HAP-1 (cell line): Measurements from ENCODE around the gene MYH4.

Experiments
- DNase-seq, 2 experiments: peaks; one replicate each; pipeline ENCODE4 v3.0.0-alpha.2; 2016 to 2020; ENCODE audit warnings: low spot score in 2 of 2
- H3K27me3 ChIP-seq: fragments of 250-450 bp; sonication (Bioruptor Pico); 2 replicates; pipeline ENCODE4 v1.5.1; 2020; ENCODE audit warnings: low read depth, mild to moderate bottlenecking, moderate library complexity
- H3K36me3 ChIP-seq: fragments of 250-450 bp; sonication (Bioruptor Pico); replicated peaks from 2 replicates; pipeline ENCODE4 v1.5.1; 2020; ENCODE audit warnings: mild to moderate bottlenecking
- H3K4me1 ChIP-seq: fragments of 250-450 bp; sonication (Bioruptor Pico); 2 replicates; pipeline ENCODE4 v1.5.1; 2020; ENCODE audit warnings: mild to moderate bottlenecking
- H3K4me3 ChIP-seq: fragments of 250-450 bp; sonication (Bioruptor Pico); 2 replicates; pipeline ENCODE4 v1.5.1; 2020; ENCODE audit warnings: mild to moderate bottlenecking, moderate library complexity
- H3K9me3 ChIP-seq: fragments of 250-450 bp; sonication (Bioruptor Pico); 2 replicates; pipeline ENCODE4 v1.5.1; 2020; ENCODE audit warnings: mild to moderate bottlenecking, moderate library complexity
- in situ Hi-C: fragments of 300-500 bp; cut with MboI; formaldehyde crosslinking; loops from 3 replicates; pipeline ENCODE4 v1.14.3; 2020; ENCODE audit warnings: low sequenced_read_pairs, inconsistent platforms, mixed read lengths

The MYH4 gene

GRCh38 chr17:10396524-10397163 is 72.7 kb downstream of the MYH4 start:
- Histone ChIP-seq H3K9me3 (no peaks in the 10 kb centered on the region), H3K4me1 (no peaks in the 10 kb centered on the region), H3K36me3 (no peaks in the 10 kb centered on the region), H3K4me3 (no peak overlapping the region), H3K27me3 (no peaks in the 10 kb centered on the region)
- in situ Hi-C loops, result no loop called here
- no peak for DNase-seq

DNA sequence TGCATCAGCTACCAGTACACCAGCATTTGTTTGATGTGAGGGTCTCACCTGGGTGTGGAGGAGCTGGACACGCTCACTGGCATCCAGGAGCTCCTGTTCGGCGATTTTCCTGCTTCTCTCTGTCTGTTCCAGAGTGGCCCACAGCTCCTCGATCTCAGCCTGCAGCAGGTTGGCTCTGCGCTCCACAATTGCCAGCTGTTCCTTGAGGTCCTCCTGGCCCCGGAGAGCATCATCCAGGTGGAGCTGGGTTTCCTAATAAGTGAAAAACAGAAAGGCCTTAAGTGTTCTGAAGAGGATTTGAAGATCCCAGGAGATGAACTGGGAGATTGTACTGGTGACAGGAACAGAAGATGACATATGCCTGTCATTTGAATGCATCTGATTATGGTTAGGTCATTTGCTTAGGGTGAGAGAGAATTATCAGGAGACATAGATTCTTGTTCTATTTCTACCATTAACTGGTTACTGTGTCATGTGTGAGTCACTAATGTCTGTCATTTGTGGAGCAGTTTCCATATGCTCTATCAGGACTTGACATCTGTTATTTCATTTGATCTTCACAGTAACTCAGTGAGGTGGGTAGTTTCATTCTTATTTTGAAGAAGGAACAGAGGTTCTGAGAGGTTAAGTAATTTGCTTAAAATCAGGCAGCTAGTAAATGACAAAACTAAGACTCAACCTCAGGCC is 75.0 kb downstream of the MYH4 start:
- Histone ChIP-seq H3K4me3 (no peak overlapping the region), H3K36me3 (no peaks in the 10 kb centered on the region), H3K9me3 (no peaks in the 10 kb centered on the region), H3K4me1 (no peaks in the 10 kb centered on the region), H3K27me3 (no peaks in the 10 kb centered on the region)
- in situ Hi-C loops, result no loop called here
- DNase-seq, result no peak
